ENCODE results near the gene DCPS.
"Not testable (repeated sequence)": the region's sequence is repeated elsewhere in the genome, so short reads cannot be mapped to it uniquely, and the experiment has no call there.

The DCPS gene

DNA sequence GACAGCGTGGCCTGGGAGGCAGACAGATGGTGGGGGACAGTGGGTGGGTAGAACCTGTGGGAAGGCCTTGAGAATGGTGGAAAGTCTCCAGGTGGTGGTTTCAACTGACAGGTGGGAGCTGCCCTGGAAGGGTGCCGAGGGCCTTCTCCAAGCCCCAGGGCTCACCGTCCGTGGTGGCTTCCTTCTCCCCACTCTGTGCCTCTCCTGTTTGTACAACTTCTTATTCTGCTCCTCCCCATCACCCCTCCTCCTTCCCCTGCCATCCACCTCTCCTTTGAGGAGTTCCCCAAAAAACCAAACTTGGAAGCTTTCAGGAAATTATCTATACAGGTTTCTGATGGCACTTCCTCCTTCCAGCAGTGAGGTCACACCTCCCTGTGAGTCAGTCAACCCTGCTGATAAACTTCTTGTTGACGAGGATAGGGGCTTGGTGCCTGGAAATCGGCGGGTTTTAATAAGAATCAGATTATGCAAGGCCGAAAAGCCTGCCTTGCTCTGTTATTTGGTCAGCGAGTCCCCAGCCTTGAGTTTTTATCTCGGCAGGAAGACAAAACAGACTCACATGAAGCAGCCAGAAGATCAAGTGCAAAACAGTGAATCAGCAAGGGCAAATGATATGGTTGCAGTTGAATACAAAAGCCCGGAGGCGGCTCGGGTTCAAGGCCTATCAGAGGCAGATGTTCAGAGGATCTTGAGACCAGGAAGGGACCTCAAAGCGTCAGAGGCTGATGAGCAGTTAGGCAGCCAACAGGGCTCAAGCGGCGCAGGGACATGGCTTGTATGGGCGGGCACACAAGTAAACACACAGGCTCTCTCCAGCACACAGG is 42.1 kb downstream of the DCPS start:
- no peak for DNase-seq

DNA sequence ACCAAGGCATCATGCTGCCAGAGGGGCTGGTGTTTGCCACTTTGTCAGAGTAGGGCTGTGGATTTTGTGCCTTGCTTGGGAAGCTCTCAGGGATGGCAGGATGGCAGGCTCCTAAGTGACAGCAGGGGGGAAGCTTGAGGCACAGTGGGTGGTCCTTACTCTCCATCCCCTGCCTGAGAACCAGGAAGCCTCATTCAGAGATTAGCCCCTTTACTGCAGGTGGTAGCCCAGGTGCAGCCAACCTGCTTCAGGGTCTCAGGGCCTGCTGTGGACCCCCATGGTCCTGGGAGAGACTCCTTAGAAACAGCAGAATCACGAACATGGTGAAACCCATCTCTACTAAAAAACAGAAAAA is 42.7 kb downstream of the DCPS start:
- DNase-seq = no peak

DNA sequence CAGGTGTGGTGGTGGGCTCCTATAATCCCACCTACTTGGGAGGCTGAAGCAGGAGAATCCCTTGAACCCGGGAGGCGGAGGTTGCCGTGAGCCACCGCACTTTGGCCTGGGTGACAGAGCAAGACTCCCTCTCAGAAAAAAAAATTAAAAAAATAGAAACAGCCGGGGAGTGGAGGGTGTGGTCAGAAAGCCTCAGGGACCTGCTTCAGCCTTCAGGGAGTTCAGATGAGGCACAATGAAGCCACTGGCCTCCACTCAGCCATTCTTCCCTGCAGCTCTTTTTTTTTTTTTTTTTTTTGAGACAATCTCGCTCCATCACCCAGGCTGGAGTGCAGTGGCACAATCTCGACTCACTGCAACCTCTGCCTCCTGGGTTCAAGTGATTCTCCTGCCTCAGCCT is 43.1 kb downstream of the DCPS start:
- DNase-seq = not testable (repeated sequence)

DNA sequence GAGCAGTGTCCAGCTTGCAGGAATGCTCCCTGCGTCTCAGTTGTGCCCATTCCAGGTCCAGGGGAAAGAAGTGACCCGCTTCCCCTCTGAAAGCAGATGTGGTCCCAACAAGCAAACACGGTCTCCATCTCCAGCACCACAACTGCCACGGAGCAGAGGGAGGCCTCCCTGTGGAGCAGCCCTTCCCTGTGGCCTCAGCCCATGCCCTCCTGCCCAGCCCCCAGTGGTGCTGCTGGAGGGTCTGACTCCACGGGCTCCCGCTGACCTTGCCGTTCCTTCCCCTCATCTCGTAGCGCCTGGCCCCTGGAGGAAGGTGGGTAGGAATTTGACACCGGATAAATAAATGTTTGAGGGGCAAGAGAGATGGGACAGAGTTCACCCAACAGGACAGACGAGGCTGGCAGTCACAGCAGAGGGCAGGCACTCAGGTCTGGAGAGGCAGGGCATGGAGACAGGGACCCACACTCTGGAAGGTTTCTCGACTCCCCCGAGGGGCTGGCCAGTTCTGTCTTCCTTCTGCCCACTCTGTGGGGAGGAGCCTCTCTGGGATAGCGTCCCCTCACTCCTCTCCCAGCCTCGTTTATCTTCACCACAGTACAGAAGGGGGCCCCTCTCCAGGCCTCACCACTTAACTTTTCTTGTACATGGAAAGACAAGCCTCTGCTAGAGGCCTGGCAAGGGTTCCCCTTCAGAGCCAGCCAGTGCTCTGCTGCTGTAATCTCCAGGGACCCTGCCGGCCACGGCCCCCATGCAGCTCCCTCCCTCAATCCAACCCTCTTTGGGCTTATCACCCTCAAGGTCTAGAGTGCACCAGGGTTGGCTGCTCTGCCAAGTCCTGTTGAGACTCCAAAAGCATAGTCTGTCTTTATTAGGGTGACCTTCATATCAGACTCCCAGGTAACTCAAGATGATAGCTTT is 44.1 kb downstream of the DCPS start:
- DNase-seq = no peak

DNA sequence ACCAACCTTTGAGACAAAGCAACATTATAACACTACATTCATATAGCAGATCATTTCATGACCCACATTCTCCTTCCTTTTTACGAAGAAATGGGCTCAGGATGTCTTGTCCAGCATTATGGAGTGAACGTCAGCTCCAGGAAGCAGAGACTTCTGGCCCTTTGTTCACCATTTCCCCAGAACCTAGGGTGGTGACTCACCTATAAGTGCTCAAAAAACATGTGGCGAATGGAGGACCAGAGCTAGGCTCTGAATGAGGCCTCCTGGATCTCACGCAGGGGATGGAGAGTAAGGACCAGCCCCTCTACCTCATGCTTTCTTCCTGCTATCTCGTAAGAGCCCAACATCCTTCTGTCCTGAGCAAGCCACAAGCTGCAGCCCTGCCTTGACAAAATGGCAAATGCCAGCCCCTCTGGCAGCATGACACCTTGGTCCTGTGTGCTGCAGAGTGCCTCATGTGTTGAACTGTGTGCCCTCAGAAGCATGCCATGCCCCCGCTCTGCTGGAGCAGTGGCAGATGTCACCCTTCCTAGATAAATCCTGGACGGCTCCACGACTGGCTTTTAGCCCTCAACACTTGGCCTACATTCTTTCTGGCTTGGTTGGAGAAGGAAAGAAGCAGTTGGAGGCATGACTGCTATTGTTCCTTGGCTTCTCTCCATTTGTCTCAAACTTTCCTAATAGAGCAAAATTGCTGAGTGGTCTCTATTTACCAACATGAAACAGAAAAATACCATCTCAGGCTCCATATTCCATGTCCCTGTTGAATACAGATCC is 45.1 kb downstream of the DCPS start:
- DNase-seq = peak; percentile 48 to 83

DNA sequence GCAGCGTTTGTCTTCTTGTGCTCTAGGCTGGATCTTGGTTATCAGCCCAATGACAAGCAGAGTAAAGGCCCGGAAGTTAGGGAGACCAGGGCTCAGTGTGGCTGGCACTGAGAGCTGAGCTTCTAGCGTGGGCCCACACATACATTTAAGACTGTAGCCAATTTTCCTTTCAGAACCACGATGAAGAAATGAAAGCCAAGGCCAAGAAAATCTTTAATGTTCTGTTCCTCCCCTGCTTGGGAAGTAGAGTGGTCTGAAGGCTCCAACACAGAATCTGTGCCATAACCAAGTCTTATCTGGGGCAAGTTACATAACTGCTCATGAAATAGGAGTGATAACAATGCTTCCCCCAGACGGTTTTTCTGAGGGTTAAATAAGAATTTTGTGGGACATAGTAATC is 47.0 kb downstream of the DCPS start:
- no peak for DNase-seq

DNA sequence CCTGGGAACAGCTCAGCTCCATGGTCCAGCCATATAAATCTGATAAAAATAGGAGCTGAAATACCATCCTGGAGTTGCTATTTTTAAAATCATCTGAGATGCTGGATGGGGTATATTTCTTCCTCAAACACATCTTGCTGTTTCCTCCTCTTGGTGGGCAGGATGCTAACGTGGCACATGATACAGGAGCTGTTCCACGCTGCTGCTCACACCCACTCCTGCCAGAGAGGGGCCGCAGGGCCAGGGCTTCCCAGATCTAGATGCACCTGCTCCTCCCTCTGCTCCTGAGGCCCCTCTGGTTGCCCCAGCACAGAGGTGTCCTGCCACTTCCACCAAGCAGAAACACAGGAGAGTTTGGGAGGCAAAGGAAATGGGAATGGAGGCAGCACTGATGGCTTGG is 48.3 kb downstream of the DCPS start:
- DNase-seq = no peak

DNA sequence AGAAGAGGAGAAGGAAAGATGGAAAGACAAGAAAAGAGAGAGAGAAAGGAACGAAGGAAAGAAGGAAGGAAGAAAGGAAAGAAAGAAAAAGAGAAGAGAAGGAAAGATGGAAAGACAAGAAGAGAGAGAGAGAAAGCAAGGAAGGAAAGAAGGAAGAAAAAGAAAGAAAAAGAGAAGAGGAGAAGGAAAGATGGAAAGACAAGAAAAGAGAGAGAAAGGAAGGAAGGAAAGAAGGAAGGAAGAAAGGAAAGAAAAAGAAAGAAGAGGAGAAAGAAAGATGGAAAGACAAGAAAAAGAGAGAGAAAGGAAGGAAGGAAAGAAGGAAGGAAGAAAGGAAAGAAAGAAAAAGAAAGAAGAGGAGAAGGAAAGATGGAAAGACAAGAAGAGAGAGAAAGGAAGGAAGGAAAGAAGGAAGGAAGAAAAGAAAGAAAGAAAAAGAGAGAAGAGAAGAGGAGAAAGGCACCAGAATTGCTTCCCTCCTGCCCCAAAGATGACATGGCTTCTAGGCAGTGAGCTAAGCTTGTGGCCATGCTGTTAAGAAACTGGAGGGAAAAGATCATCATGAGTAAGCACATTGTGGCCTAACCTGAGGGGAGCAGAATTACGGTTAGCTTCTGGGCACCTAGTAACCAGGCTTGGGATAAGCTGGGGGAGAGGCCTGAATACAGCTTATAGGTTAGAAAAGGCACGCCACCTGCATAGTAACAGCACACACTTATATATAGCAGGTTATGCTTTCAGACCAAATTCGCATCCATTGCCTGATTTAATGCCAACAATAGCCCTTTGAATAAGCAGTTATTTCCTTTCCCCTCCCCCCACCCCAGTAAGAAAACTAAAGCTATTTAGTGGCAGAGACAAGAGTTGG is 49.3 kb downstream of the DCPS start:
- peak in 1 of 2 experiments; percentile 21 for DNase-seq

DNA sequence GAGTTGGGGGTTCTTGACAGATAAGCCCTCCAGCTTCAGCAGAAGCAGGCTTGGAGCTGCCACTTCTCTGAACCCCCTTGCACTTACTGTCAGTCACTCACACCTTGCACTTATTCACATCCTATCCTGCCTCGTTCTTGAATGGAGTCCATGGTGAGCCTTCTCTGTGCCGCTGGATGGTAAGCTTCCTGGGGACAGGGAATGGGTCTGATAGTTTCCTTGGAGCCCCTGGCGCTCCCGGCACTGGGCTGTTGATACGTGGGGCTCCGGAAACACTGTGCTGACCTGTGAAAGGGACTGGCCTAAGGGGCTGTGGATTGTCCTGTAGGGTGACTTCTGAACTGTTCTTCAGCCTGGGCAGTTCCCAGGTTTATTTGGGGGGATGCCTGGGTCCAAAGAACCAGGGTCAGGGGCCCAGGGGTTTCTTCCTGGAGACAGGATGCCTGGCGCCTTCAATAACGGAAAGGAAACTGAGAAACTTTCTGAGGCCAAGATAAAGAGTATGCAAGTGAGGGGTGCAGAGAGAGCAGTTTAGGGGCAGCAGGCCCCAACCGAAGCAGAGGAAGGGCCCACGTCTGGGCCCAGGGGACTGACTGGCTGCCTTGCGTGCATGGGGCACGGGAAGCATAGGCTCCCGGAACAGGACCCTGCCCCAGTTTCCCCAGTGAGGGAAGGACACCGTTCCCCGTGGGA is 50.9 kb downstream of the DCPS start:
- DNase-seq = no peak

DNA sequence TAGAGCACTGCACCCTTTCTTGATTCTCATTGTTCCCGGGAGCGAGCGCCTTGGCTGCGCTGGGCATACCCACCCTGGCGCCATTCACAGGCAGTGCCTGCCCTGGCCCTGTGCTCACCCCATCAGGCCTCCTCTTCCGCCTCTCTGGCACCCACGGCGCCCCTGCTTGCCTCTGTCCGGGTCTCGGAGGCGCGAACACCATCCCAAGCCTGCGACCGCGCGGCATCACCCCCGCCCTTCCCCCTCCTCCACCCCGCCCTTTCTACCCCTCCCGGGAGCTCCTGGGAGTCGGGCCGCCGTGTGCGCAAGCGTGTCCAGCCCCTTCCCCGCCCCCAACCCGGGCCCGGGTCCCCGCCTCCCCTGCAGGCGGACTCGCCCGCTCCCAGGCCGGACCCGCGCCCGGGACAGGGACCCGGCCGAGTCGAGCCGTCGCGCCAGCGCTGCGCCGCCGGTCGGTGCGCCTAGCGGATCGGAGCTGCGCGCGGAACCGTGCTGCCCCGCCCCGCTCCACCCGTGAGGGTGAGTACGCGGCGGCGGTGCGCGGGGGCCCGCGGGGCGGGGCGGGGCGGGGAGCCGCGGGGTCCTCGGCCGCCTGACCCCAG is 51.6 kb downstream of the DCPS start, which contains the start of gene ST3GAL4:
TSS of gene ST3GAL4 (plus strand) at position 363 of the 602 bp plus-strand sequence. CDS start 50,470 bp downstream, outside the sequence.
- peak; percentile 26 to 82 for DNase-seq

DNA sequence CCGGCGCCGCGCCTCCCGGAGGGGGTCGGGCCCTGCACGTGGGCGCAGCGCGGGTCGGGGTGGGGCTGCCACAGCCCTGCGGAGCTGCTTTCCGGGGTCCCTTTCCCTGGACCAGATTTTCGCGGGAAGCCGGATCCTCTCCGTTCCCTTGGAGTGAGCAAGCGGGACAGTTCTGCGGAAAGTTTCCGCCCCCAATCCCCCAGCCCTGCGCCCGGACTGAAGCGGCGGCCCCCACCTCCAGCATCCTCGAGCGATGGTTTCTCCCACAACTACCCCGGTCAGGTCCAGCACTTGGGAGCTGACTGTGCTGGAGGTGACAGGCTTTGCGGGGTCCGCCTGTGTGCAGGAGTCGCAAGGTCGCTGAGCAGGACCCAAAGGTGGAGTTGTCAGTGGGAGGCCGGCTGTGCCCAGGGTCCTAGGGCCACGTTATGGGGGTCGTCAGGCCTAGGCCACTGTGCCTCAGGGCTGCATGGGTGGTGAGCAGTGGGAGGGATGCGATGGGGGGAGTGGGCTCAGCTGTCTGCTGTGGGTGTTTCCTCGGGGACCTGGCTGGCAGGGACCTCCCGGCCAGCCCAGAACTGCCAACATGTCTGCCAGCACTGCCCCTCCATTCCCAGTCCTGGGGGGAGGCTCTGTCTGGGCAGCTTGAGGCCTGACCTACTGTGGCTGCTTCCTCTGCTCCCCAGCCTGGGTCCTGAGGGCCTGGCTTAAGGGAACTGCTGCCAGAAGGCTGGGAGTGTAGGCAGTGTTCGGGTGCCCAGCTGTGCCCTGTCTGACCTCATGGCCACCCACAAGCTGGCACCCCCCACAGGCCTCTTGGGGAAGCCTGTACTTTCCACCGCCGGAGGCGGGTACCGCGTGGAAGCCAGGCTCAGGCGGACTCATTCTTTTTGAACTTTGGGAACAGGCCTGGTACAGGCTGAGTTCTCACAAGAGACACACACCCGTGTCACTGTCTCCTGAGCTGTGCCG is 52.4 kb downstream of the DCPS start:
- DNase-seq = peak in 1 of 2 experiments; percentile 34

DNA sequence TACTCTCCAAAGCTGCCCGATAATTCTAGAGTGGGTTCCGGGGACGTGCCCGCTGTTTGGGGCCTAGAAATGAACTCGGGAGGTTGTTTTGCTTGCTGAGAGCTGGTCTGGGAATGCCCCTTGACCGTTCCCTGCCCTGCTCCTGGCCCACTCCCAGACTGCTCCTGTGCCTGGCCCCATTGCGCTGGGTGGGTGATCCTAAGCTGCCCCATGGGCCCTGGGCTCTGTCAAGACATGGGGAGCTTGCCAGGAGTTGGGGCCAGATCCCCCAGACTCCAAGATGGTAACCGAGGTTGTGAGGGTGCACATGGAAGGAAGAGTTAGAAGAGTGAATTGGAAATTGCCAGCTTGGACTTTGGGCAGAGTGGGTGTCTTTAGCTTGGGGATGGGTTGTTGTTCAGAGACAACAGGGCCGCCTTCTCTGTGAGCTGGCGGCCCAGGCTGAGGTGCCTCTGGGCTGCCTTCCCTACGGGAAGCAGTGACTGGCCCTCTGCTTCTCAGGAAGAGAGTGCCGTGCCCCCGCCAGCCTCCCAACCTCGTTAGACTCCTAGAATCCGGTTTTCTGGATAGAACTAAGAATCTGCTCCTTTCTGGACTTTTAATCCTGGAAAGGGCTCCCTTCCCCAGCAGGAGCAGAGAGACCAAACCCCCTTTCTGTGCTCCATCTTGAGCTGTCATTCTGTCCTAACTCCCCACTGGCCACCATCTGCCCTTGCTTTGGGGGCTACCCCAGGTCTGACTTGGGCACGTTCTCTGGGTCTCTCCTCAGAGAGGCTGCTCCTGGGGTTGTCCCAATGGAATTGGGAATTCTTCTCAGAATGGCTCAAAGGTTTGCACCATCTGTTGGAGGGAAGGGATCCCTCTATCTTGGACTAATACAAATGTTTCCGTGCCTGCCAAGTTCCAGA is 53.4 kb downstream of the DCPS start:
- peak in 1 of 2 experiments; percentile 38 for DNase-seq

DNA sequence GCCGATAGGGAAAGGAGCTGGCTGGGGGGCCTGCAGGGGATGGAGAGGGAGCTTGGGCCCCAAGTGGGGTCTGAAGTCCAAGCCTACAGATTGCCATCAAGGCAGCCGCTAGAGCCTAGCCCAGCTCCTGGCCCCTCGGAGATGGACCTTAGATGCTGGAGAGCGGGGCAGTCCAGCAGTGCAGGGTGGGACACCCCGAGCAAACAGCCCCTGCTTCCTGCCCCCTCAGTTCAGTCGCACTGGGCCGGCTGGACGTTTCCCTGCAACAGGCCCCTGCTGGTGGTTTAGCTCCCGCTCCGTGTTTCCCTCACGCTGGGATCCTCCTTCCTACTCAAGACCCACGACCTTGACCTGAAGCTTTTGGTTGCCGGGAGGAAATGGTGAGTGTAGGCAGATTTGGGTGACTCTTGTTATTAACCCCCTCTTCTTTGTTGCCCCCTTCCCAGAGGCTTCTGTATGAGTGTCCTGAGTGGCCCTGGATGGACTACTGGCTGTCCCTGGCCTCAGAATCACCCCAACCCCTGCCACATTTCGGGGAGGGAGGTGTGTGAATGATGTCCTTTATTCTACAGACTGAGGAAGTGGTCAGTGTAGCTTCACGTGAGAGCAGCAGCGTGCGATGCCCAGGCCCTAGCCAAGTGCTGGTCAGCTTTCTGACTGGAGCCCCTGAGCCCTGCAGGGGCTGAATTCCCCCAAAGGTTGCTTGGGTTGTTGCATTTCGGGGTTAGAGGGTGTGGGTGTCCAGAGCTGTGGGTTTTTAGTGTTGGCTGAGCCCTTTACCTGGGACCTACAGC is 54.3 kb downstream of the DCPS start:
- DNase-seq = no peak

DNA sequence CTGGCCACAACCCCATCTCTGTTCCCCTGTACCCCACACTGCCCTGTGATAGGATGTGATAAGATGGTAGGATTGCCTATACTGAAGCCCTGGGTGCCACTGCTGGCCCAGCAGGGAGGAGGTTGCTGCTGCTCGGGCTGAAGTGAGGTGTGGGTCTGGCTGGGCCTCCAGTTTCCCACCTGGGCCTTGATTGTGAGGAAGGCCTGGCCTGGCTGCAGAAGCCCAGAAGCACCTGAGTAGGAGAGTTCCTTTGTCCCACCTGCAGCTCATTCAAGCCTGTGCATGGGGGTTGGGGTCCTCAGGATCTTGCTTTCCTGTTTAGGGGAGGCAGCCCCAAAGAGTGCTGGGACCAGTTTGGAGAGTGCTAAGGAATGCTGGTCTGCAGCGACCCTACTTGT is 54.9 kb downstream of the DCPS start:
- DNase-seq = no peak

DNA sequence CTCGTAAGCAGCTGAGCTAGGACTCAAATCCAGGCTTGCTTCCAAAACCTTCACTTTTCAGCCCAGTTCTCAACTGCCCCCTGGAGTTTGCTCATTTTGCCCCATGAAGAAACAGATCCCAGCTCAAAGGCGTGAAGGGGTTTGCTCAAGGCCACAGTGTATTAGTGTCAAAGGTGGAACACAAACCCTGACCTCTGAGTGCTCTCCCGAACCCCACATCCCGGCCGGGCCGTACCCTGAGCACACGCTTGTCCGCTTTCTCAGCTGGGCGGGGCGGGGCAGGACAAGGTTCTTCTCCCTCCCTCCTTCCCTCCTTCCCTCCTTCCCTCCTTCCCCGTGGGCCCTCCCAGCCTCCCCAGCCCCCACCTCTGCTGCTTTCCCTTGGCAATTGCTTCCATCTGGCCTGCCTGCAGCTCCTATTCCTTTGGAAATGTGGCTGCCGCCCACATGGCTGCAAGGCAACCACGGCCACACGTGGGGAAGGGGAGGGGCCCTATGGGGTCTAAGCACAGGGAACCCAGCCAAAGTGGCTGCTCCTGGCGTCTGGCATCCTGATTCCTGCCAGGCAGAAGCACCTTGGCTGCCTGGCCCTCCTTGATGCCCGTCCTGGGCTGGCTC is 55.7 kb downstream of the DCPS start:
- DNase-seq = peak; percentile 92 to 99

DNA sequence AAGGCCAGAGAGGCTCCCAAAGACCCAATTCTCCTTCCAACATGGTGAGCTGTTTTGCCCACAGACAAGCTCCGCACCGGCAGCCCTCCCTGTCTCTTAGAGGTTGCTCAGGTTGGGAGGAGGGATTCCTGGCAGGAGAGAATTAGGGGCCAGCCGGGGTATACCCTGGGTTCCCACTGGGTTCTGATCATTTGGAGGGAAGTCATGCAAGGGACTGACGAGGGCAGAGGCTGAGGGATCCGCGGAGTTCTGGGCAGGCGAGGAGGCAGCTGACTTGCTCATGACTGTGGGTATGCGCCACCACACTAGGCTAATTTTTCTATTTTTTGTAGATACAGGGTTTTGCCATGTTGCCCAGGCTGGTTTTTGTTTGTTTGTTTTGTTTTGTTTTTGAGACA is 56.2 kb downstream of the DCPS start:
- no peak for DNase-seq

DNA sequence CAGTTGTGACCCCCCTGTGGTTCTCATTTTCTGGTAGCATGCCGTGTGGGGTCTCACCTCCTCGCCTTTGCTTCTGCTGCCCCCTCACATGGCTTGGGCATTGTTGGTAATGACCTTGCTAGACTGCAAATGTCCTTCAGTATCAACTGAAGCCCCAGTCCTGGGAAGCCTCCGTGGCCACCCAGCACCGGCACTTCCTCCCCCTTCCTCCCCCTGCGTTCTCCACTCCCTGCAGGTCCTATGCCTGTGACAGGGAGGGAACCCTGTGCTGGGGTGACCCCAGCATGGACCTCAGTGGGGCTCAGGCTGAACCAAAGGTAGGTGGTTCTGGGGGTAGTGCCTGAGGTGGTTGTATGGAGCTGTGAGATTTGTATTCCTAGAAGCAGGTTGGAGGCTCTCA is 57.5 kb downstream of the DCPS start:
- DNase-seq = no peak

All from NCI-H446 (cell line).